Kidney glomerular epithelial cell (primary cell): Measurements from ENCODE around the gene SPIN1.

Experiments
- DNase-seq: peaks from one replicate; lab custom pipeline; 2025; lab: John Stamatoyannopoulos, UW

Gene SPIN1

GRCh38 chr9:88498880-88499279 lies 110.6 kb downstream of the SPIN1 start:
- DNase-seq: no peak

- DNase-seq: no peak
These were observed 112.8 kb downstream of the SPIN1 start for GRCh38 chr9:88501086-88501485.

DNA sequence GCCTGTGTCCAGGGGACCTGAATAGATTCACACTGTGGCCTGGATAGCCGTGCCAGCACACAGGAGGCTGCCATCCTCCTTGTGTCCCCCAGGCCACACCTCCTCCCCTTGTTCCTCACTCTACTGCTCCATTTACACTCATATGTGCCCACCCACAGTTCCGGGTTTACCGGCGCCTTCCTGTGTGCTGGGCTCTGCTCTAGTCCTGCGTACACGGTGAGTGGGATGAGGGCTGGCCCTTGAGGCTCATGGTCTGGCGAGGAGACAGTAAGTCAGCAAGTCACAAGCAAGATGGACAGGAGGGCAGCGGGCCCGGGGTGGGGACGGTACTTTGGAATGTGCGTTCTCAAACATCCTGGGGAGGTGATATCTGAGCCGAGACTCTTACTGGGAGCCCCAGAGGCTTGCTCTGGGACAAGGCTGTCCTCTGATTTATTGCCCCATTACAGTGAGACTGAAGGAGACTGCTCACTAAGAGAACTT lies 114.3 kb downstream of the SPIN1 start:
- DNase-seq: no peak

- DNase-seq: no peak
These were observed 115.0 kb downstream of the SPIN1 start for GRCh38 chr9:88503081-88503844.

DNA sequence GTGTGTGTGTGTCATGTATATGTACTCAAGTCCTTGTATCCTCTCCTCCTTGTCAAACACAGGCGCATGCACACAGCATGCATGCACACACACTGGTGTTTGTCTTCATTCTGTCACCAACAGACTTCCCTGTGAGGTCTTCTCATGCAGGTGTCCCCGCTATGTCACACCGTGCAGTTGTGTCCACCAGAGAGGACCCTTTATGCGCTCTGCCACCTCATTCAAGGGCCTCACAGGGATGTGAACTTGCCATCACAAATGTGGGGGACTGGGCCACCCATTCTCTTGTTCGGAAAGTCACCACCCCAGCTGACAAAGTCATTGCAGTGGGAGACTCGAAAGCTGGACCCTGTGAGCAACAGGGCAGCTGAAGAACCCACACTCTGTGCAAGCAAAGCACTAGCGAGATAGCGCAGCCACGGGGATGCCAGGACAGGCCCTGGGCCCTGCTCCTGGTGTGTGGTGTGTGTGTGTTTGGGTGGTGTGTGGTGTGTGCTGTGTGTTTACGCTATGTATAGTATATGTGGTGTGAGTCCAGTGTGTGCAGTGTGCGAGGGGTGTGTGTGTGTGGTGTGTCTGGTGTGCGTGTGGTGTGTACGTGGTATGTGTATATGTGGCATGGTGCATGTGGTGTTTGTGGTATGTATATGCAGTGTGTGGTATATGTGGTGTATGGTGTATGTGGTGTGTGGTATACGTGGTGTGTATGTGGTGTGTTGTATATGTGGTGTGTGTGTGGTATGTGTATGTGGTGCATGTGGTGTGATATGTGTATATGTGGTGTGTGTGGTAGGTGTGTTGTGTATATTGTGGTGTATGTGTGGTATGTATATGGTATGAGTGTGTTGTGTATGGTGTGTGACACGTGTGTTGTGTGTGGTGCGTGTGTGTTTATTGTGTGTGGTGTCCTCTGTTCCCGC lies 115.9 kb downstream of the SPIN1 start:
- DNase-seq: no peak

DNA sequence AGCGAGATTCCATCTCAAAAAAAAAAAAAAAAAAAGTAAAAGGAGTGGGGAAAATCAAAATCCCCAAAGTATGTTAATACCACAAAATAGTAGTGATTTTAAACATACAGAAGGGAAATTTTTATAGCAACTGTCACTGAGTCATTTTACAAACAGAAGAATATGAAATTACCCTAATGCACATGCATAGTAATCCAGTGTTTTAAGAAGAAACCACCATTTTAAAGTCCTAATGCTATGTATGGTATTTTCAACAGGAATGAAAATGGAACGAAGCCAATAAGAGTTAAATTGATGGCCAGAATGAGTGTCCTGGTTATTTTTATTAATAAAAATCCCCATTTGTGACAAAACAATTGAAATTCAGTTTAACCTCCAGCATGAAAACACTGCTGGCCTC lies 120.1 kb downstream of the SPIN1 start:
- no peak for DNase-seq

GRCh38 chr9:88511906-88512305 lies 123.7 kb downstream of the SPIN1 start:
- no peak for DNase-seq

DNA sequence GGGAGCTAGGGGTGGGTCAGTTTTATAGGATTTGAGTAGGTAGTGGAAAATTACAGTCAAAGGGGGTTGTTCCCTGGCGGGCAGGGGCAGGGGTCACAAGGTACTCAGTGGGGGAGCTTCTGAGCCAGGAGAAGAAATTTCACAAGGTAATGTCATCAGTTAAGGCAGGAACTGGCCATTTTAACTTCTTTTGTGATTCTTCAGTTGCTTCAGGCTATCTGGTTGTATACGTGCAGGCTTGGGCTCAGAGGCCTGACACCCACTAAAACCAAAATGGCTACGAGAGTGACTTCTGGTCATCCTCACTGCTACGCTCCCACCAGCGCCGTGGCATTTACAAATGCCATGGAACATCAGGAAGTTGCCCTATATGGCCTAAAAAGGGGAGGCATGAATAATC lies 126.0 kb downstream of the SPIN1 start:
- no peak for DNase-seq

DNA sequence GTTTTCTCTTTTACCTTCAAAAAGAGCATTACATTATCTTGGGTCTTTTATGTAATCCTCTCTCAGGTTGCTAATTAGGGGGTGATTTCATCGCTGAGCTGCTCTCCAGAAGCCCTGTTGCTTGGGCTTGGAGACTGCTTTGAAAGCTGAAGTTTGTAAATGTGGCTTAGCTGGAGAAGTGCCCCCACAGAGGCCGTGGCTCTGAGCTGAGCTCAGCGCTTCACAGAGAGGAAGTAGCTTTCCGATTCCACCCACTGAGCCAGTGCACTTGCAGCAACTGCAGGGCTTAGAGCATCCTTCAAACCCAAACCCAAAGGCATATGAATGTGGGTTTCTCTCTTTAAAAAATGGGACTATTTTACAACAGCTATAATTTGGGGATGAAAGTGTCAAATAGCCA lies 133.1 kb downstream of the SPIN1 start:
- no peak for DNase-seq

GRCh38 chr9:88522360-88522759 lies 134.1 kb downstream of the SPIN1 start:
- no peak for DNase-seq

GRCh38 chr9:88523056-88523455 lies 134.8 kb downstream of the SPIN1 start:
- DNase-seq: peak; percentile 85

DNA sequence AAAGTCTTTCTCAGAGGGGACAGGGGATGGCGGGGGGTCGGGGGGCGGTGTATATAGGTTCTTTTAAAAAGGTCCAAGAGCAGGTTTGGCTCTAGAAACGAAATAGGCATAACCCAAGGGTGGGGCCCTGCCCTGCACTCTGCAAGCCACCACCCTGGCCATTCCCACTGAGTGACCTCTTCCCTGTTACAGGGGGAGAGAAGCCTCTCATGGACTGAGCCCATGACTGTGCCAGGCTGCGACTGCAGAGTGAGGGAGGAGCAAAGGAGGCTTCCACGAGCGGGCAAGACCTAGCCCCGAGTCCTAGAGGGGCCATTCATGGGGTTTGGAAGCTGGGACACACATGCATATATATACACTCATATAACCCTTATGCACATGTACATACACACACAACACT lies 136.7 kb downstream of the SPIN1 start:
- DNase-seq: no peak

DNA sequence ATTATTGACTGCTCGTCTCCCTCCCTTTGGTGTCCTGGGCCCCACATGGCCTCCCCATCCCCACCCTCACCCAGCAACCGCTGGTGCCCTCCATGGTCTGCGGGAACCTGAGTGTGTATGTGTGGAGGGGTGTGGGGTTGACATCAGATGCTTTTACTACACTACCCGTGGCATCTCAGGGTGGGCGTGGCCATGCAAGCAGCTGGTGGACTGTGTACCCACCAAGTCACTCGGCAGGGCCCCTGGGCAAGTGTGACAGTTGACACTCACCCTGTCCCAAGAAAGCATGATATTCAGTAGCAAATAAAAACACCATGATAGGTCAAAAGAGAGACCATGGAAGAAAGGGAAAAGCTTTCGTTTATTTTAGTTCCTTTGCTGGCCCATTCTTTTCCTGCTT lies 139.4 kb downstream of the SPIN1 start:
- DNase-seq: no peak
